Neural cell (in vitro differentiated cells): ENCODE results near the gene SLCO3A1. TPM values are rescaled to one million over a fixed set of nuclear protein-coding genes. Genes with fewer than 3 reads are reported as not detected.

Experiments used
- H2AFZ ChIP-seq: fragments of 200-600, 300-800 bp; sonication (generic), shearing (Covaris generic); 2 replicates; pipeline ENCODE4 v1.6.0; 2014; ENCODE audit warnings: low read depth, mild to moderate bottlenecking, antibody characterized with exemption, low read length, moderate library complexity
- H3F3A ChIP-seq: fragments of 200-600 bp; shearing (Covaris generic); 2 replicates; pipeline ENCODE4 v1.6.1; 2016; ENCODE audit warnings: mild to moderate bottlenecking, moderate library complexity, mixed read lengths, antibody characterized with exemption, low read length; ENCODE audit not compliant: insufficient read depth, poor library complexity, severe bottlenecking
- H3K27ac ChIP-seq: fragments of 200-600, 300-800 bp; sonication (generic), shearing (Covaris generic); 2 replicates; pipeline ENCODE4 v1.5.1; 2014; ENCODE audit warnings: mild to moderate bottlenecking, low read length, moderate library complexity
- H3K27me3 ChIP-seq: fragments of 300-800, 200-600 bp; sonication (generic), shearing (Covaris generic); 2 replicates; pipeline ENCODE4 v1.6.0; 2014; ENCODE audit warnings: mild to moderate bottlenecking, low read depth, low read length, moderate library complexity; ENCODE audit not compliant: insufficient read depth
- H3K36me3 ChIP-seq: fragments of 300-800, 200-600 bp; sonication (generic), shearing (Covaris generic); 2 replicates; pipeline ENCODE4 v1.5.1; 2014; ENCODE audit warnings: mild to moderate bottlenecking, antibody characterized with exemption, low read length, moderate library complexity; ENCODE audit not compliant: insufficient read depth
- H3K4me2 ChIP-seq: fragments of 300-800, 200-600 bp; sonication (generic), shearing (Covaris generic); 2 replicates; pipeline ENCODE4 v1.6.0; 2014; ENCODE audit warnings: mild to moderate bottlenecking, low read length
- H3K4me3 ChIP-seq: fragments of 300-800, 200-600 bp; sonication (generic), shearing (Covaris generic); 2 replicates; pipeline ENCODE4 v1.5.1; 2014; ENCODE audit warnings: mild to moderate bottlenecking, low read length, moderate library complexity
- H3K79me2 ChIP-seq: fragments of 200-600 bp; shearing (Covaris generic); replicated peaks from 2 replicates; pipeline ENCODE4 v1.6.0; 2014; ENCODE audit warnings: mild to moderate bottlenecking, low read length, moderate library complexity; ENCODE audit not compliant: insufficient read depth
- H3K9ac ChIP-seq: fragments of 300-800, 200-600 bp; sonication (generic), shearing (Covaris generic); 2 replicates; pipeline ENCODE4 v1.6.1; 2016; ENCODE audit warnings: mild to moderate bottlenecking, low read length, mixed read lengths
- H3K9me2 ChIP-seq: fragments of 200-600 bp; shearing (Covaris generic); 2 replicates; pipeline ENCODE4 v1.6.1; 2016; ENCODE audit warnings: mild to moderate bottlenecking, low read length, mixed read lengths; ENCODE audit not compliant: insufficient read depth
- H3K9me3 ChIP-seq: fragments of 200-600, 300-800 bp; sonication (generic), shearing (Covaris generic); 2 replicates; pipeline ENCODE4 v1.6.1; 2016; ENCODE audit warnings: mild to moderate bottlenecking, mixed run types, low read length, moderate library complexity, mixed read lengths
- H4K20me1 ChIP-seq: fragments of 200-600 bp; shearing (Covaris generic); 2 replicates; pipeline ENCODE4 v1.6.1; 2016; ENCODE audit warnings: mild to moderate bottlenecking, mixed run types; ENCODE audit not compliant: insufficient read depth
- EP300 ChIP-seq: fragments of 450-650 bp; conservative IDR thresholded peaks from 2 replicates; pipeline ENCODE4 v1.6.1; 2014; ENCODE audit warnings: antibody characterized with exemption, mild to moderate bottlenecking, moderate library complexity; ENCODE audit not compliant: poor library complexity, severe bottlenecking
- EZH2 ChIP-seq: fragments of 200-600, 300-800 bp; shearing (Covaris generic), sonication (generic); IDR thresholded peaks from 2 replicates; pipeline ENCODE4 v1.6.1; 2014; ENCODE audit warnings: antibody characterized with exemption, low read length, borderline replicate concordance, mild to moderate bottlenecking; ENCODE audit not compliant: insufficient read depth, poor library complexity, severe bottlenecking
- MXI1 ChIP-seq: fragments of 450-650 bp; conservative IDR thresholded peaks from 2 replicates; pipeline ENCODE4 v1.6.1; 2014; ENCODE audit warnings: antibody characterized with exemption, mild to moderate bottlenecking; ENCODE audit not compliant: poor library complexity, severe bottlenecking
- POLR2AphosphoS5 ChIP-seq: IDR thresholded peaks from 2 replicates; pipeline ENCODE4 v1.6.1; 2012
- RAD21 ChIP-seq: fragments of 450-650 bp; conservative IDR thresholded peaks from 2 replicates; pipeline ENCODE4 v1.6.1; 2014; ENCODE audit warnings: antibody characterized with exemption, mild to moderate bottlenecking, moderate library complexity
- SMC3 ChIP-seq: fragments of 450-650 bp; conservative IDR thresholded peaks from 2 replicates; pipeline ENCODE4 v1.6.1; 2014; ENCODE audit warnings: antibody characterized with exemption, mild to moderate bottlenecking, moderate library complexity; ENCODE audit not compliant: poor library complexity
- TAF1 ChIP-seq: IDR thresholded peaks from 2 replicates; pipeline ENCODE4 v1.6.1; 2012; ENCODE audit warnings: low read depth
- polyA plus RNA-seq: library from polyadenylated mRNA; depleted of rRNA; stranded (reverse); fragments of >200 nt; gene quantifications from 2 replicates; pipeline ENCODE4 v1.2.3, GENCODE V29; 2014
- TF ChIP-seq, protein P1 (sequence below): IDR thresholded peaks from 2 replicates; pipeline ENCODE4 v1.6.1; 2012; ENCODE audit warnings: borderline replicate concordance
- TF ChIP-seq, protein P2 (sequence below): fragments of 450-650 bp; IDR thresholded peaks from 2 replicates; pipeline ENCODE4 v1.5.1; 2014; ENCODE audit warnings: antibody characterized with exemption, mild to moderate bottlenecking, moderate library complexity; ENCODE audit not compliant: poor library complexity, severe bottlenecking

The SLCO3A1 gene
- polyA plus RNA-seq, 1 donor from 2014 or later = 14.2 TPM

DNA sequence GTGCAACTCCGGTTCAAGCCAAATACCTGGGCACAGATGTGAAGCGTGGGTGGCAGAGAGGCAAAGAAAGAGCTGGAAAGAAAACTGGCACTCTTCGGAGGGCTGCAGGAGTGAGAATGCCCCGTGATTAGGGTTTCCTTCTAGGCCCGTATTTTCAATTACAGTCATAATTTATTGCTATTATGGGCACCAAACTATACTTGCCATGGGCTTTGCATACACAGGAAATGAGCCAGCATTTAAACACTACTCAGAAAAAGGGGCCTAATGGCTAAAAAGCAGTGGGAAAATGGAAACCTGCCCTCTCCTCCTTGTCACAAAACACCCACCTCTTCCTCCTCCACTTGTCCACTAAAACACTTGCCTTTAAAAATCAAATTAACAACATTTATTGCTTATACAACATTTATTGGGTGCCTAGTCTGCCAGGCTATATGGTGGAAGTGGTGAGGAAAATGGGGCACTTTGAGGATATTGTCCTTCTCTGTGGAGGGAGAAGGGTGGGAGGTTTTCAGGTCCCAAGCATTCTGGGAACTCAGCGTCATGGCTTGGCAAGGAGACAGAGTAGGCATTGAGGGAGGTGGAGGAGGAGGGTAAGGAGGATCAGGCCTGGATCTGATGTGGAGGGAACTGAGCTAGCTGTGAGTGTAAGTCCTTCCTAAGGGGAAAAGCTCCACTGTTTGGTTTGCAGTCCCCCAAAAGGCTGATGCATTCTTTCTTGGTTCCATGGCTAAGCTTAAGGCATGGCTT lies 160.9 kb downstream of the SLCO3A1 start:
- Histone ChIP-seq H3K9me3 (no peaks in the 10 kb centered on the region), H3K27me3 (no peaks in the 10 kb centered on the region), H3F3A (no peaks in the 10 kb centered on the region), H3K9ac (no peak overlapping the region), H3K36me3 (no peaks in the 10 kb centered on the region), H4K20me1 (no peaks in the 10 kb centered on the region), H3K27ac (no peak overlapping the region), H3K79me2 (peaks cover 26% of the 10 kb centered on the region), H3K9me2 (no peaks in the 10 kb centered on the region), H3K4me3 (no peak overlapping the region), H3K4me2 (no peak overlapping the region), H2AFZ (no peak overlapping the region)
- no peak for TF ChIP-seq POLR2AphosphoS5
- no peak for TF ChIP-seq TAF1
- TF ChIP-seq EZH2 = no peak
- no peak for TF ChIP-seq EP300
- no peak for TF ChIP-seq SMC3
- TF ChIP-seq, protein P1, sequence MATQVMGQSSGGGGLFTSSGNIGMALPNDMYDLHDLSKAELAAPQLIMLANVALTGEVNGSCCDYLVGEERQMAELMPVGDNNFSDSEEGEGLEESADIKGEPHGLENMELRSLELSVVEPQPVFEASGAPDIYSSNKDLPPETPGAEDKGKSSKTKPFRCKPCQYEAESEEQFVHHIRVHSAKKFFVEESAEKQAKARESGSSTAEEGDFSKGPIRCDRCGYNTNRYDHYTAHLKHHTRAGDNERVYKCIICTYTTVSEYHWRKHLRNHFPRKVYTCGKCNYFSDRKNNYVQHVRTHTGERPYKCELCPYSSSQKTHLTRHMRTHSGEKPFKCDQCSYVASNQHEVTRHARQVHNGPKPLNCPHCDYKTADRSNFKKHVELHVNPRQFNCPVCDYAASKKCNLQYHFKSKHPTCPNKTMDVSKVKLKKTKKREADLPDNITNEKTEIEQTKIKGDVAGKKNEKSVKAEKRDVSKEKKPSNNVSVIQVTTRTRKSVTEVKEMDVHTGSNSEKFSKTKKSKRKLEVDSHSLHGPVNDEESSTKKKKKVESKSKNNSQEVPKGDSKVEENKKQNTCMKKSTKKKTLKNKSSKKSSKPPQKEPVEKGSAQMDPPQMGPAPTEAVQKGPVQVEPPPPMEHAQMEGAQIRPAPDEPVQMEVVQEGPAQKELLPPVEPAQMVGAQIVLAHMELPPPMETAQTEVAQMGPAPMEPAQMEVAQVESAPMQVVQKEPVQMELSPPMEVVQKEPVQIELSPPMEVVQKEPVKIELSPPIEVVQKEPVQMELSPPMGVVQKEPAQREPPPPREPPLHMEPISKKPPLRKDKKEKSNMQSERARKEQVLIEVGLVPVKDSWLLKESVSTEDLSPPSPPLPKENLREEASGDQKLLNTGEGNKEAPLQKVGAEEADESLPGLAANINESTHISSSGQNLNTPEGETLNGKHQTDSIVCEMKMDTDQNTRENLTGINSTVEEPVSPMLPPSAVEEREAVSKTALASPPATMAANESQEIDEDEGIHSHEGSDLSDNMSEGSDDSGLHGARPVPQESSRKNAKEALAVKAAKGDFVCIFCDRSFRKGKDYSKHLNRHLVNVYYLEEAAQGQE = no peak
- TF ChIP-seq RAD21 = no peak
- TF ChIP-seq, protein P2, sequence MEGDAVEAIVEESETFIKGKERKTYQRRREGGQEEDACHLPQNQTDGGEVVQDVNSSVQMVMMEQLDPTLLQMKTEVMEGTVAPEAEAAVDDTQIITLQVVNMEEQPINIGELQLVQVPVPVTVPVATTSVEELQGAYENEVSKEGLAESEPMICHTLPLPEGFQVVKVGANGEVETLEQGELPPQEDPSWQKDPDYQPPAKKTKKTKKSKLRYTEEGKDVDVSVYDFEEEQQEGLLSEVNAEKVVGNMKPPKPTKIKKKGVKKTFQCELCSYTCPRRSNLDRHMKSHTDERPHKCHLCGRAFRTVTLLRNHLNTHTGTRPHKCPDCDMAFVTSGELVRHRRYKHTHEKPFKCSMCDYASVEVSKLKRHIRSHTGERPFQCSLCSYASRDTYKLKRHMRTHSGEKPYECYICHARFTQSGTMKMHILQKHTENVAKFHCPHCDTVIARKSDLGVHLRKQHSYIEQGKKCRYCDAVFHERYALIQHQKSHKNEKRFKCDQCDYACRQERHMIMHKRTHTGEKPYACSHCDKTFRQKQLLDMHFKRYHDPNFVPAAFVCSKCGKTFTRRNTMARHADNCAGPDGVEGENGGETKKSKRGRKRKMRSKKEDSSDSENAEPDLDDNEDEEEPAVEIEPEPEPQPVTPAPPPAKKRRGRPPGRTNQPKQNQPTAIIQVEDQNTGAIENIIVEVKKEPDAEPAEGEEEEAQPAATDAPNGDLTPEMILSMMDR = no peak
- TF ChIP-seq MXI1 = no peak

DNA sequence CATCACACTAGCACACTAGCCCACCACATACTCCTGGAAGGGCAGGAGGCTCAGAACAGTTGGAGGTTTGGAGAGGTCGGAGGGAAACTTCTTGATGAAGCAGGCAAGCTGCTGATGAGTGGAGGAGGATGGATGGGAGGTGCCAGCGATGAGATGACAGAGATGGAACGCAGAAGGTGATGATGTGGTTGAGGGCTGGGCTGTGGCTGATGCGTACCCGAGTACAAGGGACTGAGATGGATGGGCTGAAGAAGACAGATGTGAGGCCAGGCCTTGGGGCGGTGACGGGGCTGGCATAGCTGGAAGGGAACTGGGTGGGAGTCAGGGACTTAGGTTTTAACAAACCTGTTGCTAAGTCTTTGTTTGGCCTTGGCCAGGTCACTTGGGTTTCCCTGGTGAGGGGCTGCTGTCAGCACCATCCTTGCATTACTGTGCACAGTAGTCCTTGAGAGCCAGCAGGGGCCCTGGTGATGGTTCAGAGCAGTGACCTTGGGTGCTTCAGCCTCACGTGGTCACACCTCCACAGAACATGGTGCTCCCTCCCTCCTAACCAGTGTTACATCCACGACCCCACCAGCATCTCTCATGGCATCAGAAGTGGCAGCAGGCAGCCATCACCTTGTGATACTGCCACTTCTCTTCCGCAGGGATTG lies 164.5 kb downstream of the SLCO3A1 start:
- H3K4me3 ChIP-seq = no peak overlapping the region
- no peaks in the 10 kb centered on the region for H3K9me3 ChIP-seq
- H3F3A ChIP-seq = no peaks in the 10 kb centered on the region
- H3K27me3 ChIP-seq = no peaks in the 10 kb centered on the region
- H3K27ac ChIP-seq = no peak overlapping the region
- no peak overlapping the region for H2AFZ ChIP-seq
- no peaks in the 10 kb centered on the region for H3K36me3 ChIP-seq
- TF ChIP-seq, protein P1 = no peak
- no peak for TF ChIP-seq POLR2AphosphoS5
- TF ChIP-seq MXI1 = no peak
- TF ChIP-seq, protein P2 = no peak
- TF ChIP-seq EP300 = no peak
- no peak for TF ChIP-seq SMC3
- no peak for TF ChIP-seq EZH2
- peaks cover 11% of the 10 kb centered on the region for H3K79me2 ChIP-seq
- no peaks in the 10 kb centered on the region for H4K20me1 ChIP-seq
- no peak overlapping the region for H3K9ac ChIP-seq
- no peaks in the 10 kb centered on the region for H3K9me2 ChIP-seq
- H3K4me2 ChIP-seq = no peak overlapping the region
